ENCODE data around the gene SCGN. TPM values are rescaled to one million over a fixed set of nuclear protein-coding genes. Genes with fewer than 3 reads are reported as not detected.
"Not testable (repeated sequence)": the region's sequence is repeated elsewhere in the genome, so short reads cannot be mapped to it uniquely, and the experiment has no call there.

Gene SCGN
- total and polyA plus RNA-seq, 2 of the 13 experiments (the other 11 are each of a cell fraction or from before 2014, with no cell fraction given), result 2.9 to 29.0 TPM

GRCh38 chr6:25748601-25749517, 96.8 kb downstream of the SCGN start:
- POLR2A ChIA-PET, result interaction anchor here (1.5 kb wide), 1 partner anchor 244 kb away, joined by 3 read pairs; no protein-coding TSS in a partner anchor
- ATAC-seq (peak; percentile 24; the same call in 1 of the 3 replicates), DNase-seq (ENCODE audit: low spot score) (peak; percentile 32)
- H3K27me3 ChIP-seq (ENCODE audit: control insufficient read depth in 1 of 2, insufficient read depth in 2 of 2, low read length in 2 of 2); H2AFZ ChIP-seq (ENCODE audit: low read length); BruUV-seq (replicated peaks); H3K79me2 ChIP-seq (ENCODE audit: insufficient read depth, low read length); in situ Hi-C loops (cut with HindIII; ENCODE audit: extremely low pct_ligation_motif_present, low pct_unique_long_range_greater_than_20kb); FAIRE-seq; H3K36me3 ChIP-seq (replicated peaks in 1 of 2; ENCODE audit: control insufficient read depth in 1 of 2, insufficient read depth in 2 of 2, low read length in 2 of 2); CTCF ChIA-PET (ENCODE audit: low intra/inter-chr PET ratio, low total read pairs); H3K9me3 ChIP-seq (ENCODE audit: low read length); H4K20me1 ChIP-seq (ENCODE audit: insufficient read depth, low read length); TF ChIP-seq LCORL, FOXP1 (IDR thresholded peaks at IDR 0.05): not testable (repeated sequence)
- peak overlapping the region; percentile 42 for H3K9ac ChIP-seq (ENCODE audit: insufficient read depth, low read depth, low read length)
- peak overlapping the region; percentile 25 to 54 (median 31); a peak in 5 of 6 replicates for H3K4me3 ChIP-seq (replicated peaks in 1 of 3; ENCODE audit: insufficient read depth in 1 of 3, low read depth in 2 of 3, low read length in 3 of 3)
- WGBS (ENCODE audit: low lambda C conversion rate), result under 1% methylated on average over 16 of the region's 17 CpGs
- H3K4me1 ChIP-seq (ENCODE audit: insufficient read depth, low read length), result peaks cover 67% of the 10 kb centered on the region
- H3K4me2 ChIP-seq (ENCODE audit: low read depth, low read length), result peak overlapping the region; percentile 77
- intact Hi-C loops (cut with micrococcal nuclease; ENCODE audit: unreplicated experiment), result loop anchor here (1.0 to 2.0 kb wide), 2 partner anchors 28 to 152 kb away; no protein-coding TSS in a partner anchor
- peak overlapping the region; percentile 70 for H3K27ac ChIP-seq (ENCODE audit: extremely low read length, insufficient read depth, low read length)
- TF ChIP-seq ISL2 (CRISPR knock-in tag; IDR thresholded peaks at IDR 0.05) (peak; percentile 37), ZNF670 (CRISPR knock-in tag; IDR thresholded peaks at IDR 0.05; ENCODE audit: borderline replicate concordance) (0 out of 2 replicates have a peak, but pooled peaks have one; percentile 43), ZBTB20 (CRISPR knock-in tag; IDR thresholded peaks at IDR 0.05; ENCODE audit: borderline replicate concordance, low read depth) (peak; percentile 71; the same call in 1 of the 2 replicates), ZMYM4 (CRISPR knock-in tag; IDR thresholded peaks at IDR 0.05) (peak; percentile 41), KDM6A (CRISPR knock-in tag; IDR thresholded peaks at IDR 0.05; ENCODE audit: low read depth) (0 out of 2 replicates have a peak, but pooled peaks have one; percentile 23), ZGPAT (CRISPR knock-in tag; IDR thresholded peaks at IDR 0.05) (peak; percentile 41; the same call in 1 of the 2 replicates), MLX (CRISPR knock-in tag; IDR thresholded peaks at IDR 0.05) (peak; percentile 93), CEBPG (CRISPR knock-in tag; IDR thresholded peaks at IDR 0.05) (0 out of 2 replicates have a peak, but pooled peaks have one; percentile 3), LCORL (CRISPR knock-in tag; IDR thresholded peaks at IDR 0.05) (peak; percentile 61), POLR2AphosphoS5 (IDR thresholded peaks at IDR 0.05; ENCODE audit: low read depth, low read length) (peak; percentile 8; the same call in 1 of the 2 replicates), SAP130 (CRISPR knock-in tag; IDR thresholded peaks at IDR 0.05; ENCODE audit: low read depth) (peak; percentile 57), TFE3 (CRISPR knock-in tag; IDR thresholded peaks at IDR 0.05) (peak; percentile 77), MED1 (CRISPR knock-in tag; IDR thresholded peaks at IDR 0.05) (peak; percentile 88), ZNF337 (CRISPR knock-in tag; IDR thresholded peaks at IDR 0.05; ENCODE audit: borderline replicate concordance, low read depth) (0 out of 2 replicates have a peak, but pooled peaks have one; percentile 77), HOXA3 (CRISPR knock-in tag; IDR thresholded peaks at IDR 0.05) (peak; percentile 48; the same call in 1 of the 2 replicates), BATF2 (CRISPR knock-in tag; IDR thresholded peaks at IDR 0.05) (0 out of 2 replicates have a peak, but pooled peaks have one; percentile 35), TBX2 (CRISPR knock-in tag; IDR thresholded peaks at IDR 0.05; ENCODE audit: borderline replicate concordance) (peak; percentile 67; the same call in 1 of the 2 replicates), NAIF1 (CRISPR knock-in tag; IDR thresholded peaks at IDR 0.05; ENCODE audit: borderline replicate concordance) (peak; percentile 37; the same call in 1 of the 2 replicates), FOXP1 (CRISPR knock-in tag; IDR thresholded peaks at IDR 0.05) (peak; percentile 57; the same call in 1 of the 2 replicates)
